ENCODE measurements around the gene RP2. TPM values are rescaled to one million over a fixed set of nuclear protein-coding genes. Genes with fewer than 3 reads are reported as not detected.

The RP2 gene
- total and polyA plus RNA-seq, 2 donors (not counting 1 experiment from before 2014, with no cell fraction given): 19.4 to 20.6 TPM

DNA sequence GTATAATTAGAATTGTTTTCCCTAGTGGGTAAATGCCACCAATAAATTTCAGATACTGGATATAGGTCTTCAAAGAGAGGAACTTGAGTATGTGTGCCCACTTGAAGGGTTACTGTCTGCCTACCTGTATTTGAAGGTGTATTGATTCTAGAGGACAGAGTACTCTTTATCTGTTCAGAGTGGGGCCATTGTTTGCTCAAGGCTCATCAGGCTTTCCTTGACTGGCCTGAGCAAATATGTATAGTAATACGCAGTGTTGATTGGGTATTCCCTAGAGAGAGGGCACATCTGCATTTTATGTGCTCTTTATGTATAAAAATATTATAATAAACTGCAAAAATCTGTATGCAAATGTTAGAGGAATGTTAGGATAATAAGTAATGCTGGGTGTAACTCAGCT is 23.7 kb downstream of the RP2 start:
- peaks cover 2% of the 10 kb centered on the region for H3K4me1 ChIP-seq (ENCODE audit: control insufficient read depth, extremely low read depth, insufficient read depth, low read length)
- no peak overlapping the region for H3K27ac ChIP-seq (ENCODE audit: insufficient read depth, low read length)
- H3K79me2 ChIP-seq (ENCODE audit: control insufficient read depth, insufficient read depth, low read length): no peaks in the 10 kb centered on the region
- H3K36me3 ChIP-seq (ENCODE audit: control insufficient read depth, insufficient read depth, low read length): no peaks in the 10 kb centered on the region
- no peak overlapping the region for H3K4me2 ChIP-seq (ENCODE audit: extremely low read depth, insufficient read depth, low read length)
- no peaks in the 10 kb centered on the region for H3K27me3 ChIP-seq (ENCODE audit: control insufficient read depth, insufficient read depth, low read length)
- H3K9me3 ChIP-seq (ENCODE audit: control insufficient read depth, insufficient read depth, low read depth, low read length): no peaks in the 10 kb centered on the region
- H3K4me3 ChIP-seq (replicated peaks in 1 of 4; ENCODE audit: control extremely low read depth in 1 of 4, insufficient read depth in 1 of 4, low read depth in 3 of 4, low read length in 4 of 4): no peak overlapping the region
- DNase-seq (ENCODE audit: low read depth in 2 of 2): no peak
- no peaks in the 10 kb centered on the region for H4K20me1 ChIP-seq (ENCODE audit: control insufficient read depth, extremely low read depth, insufficient read depth, low read length)
- no peak for TF ChIP-seq EZH2 (IDR thresholded peaks at IDR 0.05; ENCODE audit: low read length, missing control alignments)
- TF ChIP-seq, protein P1, sequence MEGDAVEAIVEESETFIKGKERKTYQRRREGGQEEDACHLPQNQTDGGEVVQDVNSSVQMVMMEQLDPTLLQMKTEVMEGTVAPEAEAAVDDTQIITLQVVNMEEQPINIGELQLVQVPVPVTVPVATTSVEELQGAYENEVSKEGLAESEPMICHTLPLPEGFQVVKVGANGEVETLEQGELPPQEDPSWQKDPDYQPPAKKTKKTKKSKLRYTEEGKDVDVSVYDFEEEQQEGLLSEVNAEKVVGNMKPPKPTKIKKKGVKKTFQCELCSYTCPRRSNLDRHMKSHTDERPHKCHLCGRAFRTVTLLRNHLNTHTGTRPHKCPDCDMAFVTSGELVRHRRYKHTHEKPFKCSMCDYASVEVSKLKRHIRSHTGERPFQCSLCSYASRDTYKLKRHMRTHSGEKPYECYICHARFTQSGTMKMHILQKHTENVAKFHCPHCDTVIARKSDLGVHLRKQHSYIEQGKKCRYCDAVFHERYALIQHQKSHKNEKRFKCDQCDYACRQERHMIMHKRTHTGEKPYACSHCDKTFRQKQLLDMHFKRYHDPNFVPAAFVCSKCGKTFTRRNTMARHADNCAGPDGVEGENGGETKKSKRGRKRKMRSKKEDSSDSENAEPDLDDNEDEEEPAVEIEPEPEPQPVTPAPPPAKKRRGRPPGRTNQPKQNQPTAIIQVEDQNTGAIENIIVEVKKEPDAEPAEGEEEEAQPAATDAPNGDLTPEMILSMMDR (conservative IDR thresholded peaks at IDR 0.05 in 1 of 2, IDR thresholded peaks at IDR 0.05 in 1 of 2; ENCODE audit: low read depth in 1 of 2, low read length in 2 of 2): no peak
- no peak overlapping the region for H2AFZ ChIP-seq (ENCODE audit: low read length)
- no peak overlapping the region for H3K9ac ChIP-seq (ENCODE audit: insufficient read depth, low read length)

DNA sequence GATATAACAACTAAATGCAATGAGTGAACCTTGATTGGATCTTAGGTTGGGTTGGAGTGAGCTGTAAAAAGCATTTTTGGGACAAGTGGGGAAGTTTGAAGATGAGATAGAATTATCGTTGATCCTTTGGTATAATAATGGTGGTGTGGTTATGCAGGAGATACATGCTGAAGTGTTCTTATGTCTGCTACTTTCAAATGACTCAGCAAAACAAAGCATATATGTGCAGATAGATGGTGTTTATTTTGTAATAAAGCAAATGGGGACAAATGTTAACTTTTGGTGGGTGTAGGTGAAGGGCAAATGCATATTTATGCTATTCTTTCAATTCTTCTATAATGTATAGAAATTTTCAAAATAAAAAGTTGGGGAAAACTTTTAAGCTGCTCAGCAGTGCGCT is 26.2 kb downstream of the RP2 start:
- no peaks in the 10 kb centered on the region for H3K79me2 ChIP-seq (ENCODE audit: control insufficient read depth, insufficient read depth, low read length)
- no peak overlapping the region for H3K9ac ChIP-seq (ENCODE audit: insufficient read depth, low read length)
- no peak for TF ChIP-seq EZH2 (IDR thresholded peaks at IDR 0.05; ENCODE audit: low read length, missing control alignments)
- TF ChIP-seq, protein P1 (conservative IDR thresholded peaks at IDR 0.05 in 1 of 2, IDR thresholded peaks at IDR 0.05 in 1 of 2; ENCODE audit: low read depth in 1 of 2, low read length in 2 of 2): no peak
- no peaks in the 10 kb centered on the region for H3K9me3 ChIP-seq (ENCODE audit: control insufficient read depth, insufficient read depth, low read depth, low read length)
- H4K20me1 ChIP-seq (ENCODE audit: control insufficient read depth, extremely low read depth, insufficient read depth, low read length): no peaks in the 10 kb centered on the region
- H2AFZ ChIP-seq (ENCODE audit: low read length): no peak overlapping the region
- H3K4me2 ChIP-seq (ENCODE audit: extremely low read depth, insufficient read depth, low read length): no peak overlapping the region
- H3K27ac ChIP-seq (ENCODE audit: insufficient read depth, low read length): no peak overlapping the region
- no peak for DNase-seq (ENCODE audit: low read depth in 2 of 2)
- no peak overlapping the region for H3K4me3 ChIP-seq (replicated peaks in 1 of 4; ENCODE audit: control extremely low read depth in 1 of 4, insufficient read depth in 1 of 4, low read depth in 3 of 4, low read length in 4 of 4)
- H3K4me1 ChIP-seq (ENCODE audit: control insufficient read depth, extremely low read depth, insufficient read depth, low read length): no peaks in the 10 kb centered on the region
- H3K27me3 ChIP-seq (ENCODE audit: control insufficient read depth, insufficient read depth, low read length): no peaks in the 10 kb centered on the region
- no peaks in the 10 kb centered on the region for H3K36me3 ChIP-seq (ENCODE audit: control insufficient read depth, insufficient read depth, low read length)

DNA sequence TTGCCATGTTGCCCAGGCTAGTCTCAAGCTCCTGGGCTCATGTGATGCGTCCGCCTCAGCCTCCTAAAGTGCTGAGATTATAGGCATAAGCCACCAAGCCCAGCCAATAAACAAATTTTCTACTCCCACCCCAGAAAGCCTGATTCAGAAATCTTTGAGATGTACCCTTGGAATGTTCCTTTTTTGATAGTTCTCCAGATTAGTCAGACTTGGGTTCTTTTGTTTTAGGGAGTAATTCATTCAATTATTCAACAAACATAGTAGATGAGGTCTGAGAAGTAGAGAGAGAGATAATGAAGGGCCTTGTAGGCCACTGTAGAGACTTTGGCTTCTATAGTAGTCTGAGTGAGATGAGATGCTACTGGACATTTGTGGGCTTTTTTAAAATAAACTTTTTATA is 27.8 kb downstream of the RP2 start:
- Histone ChIP-seq H3K79me2 (ENCODE audit: control insufficient read depth, insufficient read depth, low read length) (no peaks in the 10 kb centered on the region), H4K20me1 (ENCODE audit: control insufficient read depth, extremely low read depth, insufficient read depth, low read length) (no peaks in the 10 kb centered on the region), H3K27ac (ENCODE audit: insufficient read depth, low read length) (no peak overlapping the region), H3K4me2 (ENCODE audit: extremely low read depth, insufficient read depth, low read length) (no peak overlapping the region), H3K9ac (ENCODE audit: insufficient read depth, low read length) (no peak overlapping the region), H3K4me3 (replicated peaks in 1 of 4; ENCODE audit: control extremely low read depth in 1 of 4, insufficient read depth in 1 of 4, low read depth in 3 of 4, low read length in 4 of 4) (no peak overlapping the region), H2AFZ (ENCODE audit: low read length) (no peak overlapping the region), H3K27me3 (ENCODE audit: control insufficient read depth, insufficient read depth, low read length) (no peaks in the 10 kb centered on the region), H3K9me3 (ENCODE audit: control insufficient read depth, insufficient read depth, low read depth, low read length) (no peaks in the 10 kb centered on the region), H3K36me3 (ENCODE audit: control insufficient read depth, insufficient read depth, low read length) (no peaks in the 10 kb centered on the region), H3K4me1 (ENCODE audit: control insufficient read depth, extremely low read depth, insufficient read depth, low read length) (no peaks in the 10 kb centered on the region)
- TF ChIP-seq EZH2 (IDR thresholded peaks at IDR 0.05; ENCODE audit: low read length, missing control alignments): no peak
- DNase-seq (ENCODE audit: low read depth in 2 of 2): peak in 1 of 2 donors; percentile 22
